Vagina (tissue), 2 donors: Measurements from ENCODE around the gene LRG1. TPM values are rescaled to one million over a fixed set of nuclear protein-coding genes. Genes with fewer than 3 reads are reported as not detected.

ENCODE experiments used
- DNase-seq, 2 donors: peaks; one replicate each; pipeline ENCODE4 v3.0.0-alpha.2; 2017; ENCODE audit errors: extremely low spot score in 2 of 2
- H3K27ac ChIP-seq: fragments of 200-600 bp; sonication (generic); one replicate; pipeline ENCODE4 v1.5.1; 2019
- H3K27me3 ChIP-seq: fragments of 200-600 bp; sonication (generic); one replicate; pipeline ENCODE4 v1.5.1; 2019
- H3K36me3 ChIP-seq, 2 donors: fragments of 200-600 bp; sonication (generic); one replicate each; pipeline ENCODE4 v1.5.1; 2017 to 2019
- H3K4me1 ChIP-seq: fragments of 200-600 bp; sonication (generic); one replicate; pipeline ENCODE4 v1.5.1; 2019
- H3K4me3 ChIP-seq, 2 donors: fragments of 200-600 bp; sonication (generic); 1 replicate in 1 of 2; 2 replicates in 1 of 2; pipeline ENCODE4 v1.5.1; 2016 to 2019
- H3K9me3 ChIP-seq: fragments of 200-600 bp; sonication (generic); one replicate; pipeline ENCODE4 v1.5.1; 2019
- POLR2A ChIP-seq, 2 donors: fragments of 450-650 bp; IDR thresholded peaks; one replicate each; pipeline ENCODE4 v1.6.1; 2017; ENCODE audit warnings: antibody characterized with exemption in 2 of 2, mild to moderate bottlenecking in 2 of 2, moderate library complexity in 2 of 2
- POLR2AphosphoS5 ChIP-seq, 2 donors: sonication (generic); formaldehyde crosslinking; IDR thresholded peaks; one replicate each; pipeline ENCODE4 v1.9.0; 2017; ENCODE audit warnings: antibody characterized with exemption in 2 of 2, mild to moderate bottlenecking in 2 of 2, low read depth in 1 of 2; ENCODE audit not compliant: insufficient read depth in 1 of 2
- intact Hi-C: fragments of 100-400 bp; cut with DNase I; formaldehyde crosslinking; loops from one replicate; pipeline ENCODE4 v1.15.1; 2023
- total RNA-seq: library from RNA; depleted of rRNA; stranded (reverse); fragments of >200 nt; gene quantifications from one replicate; pipeline ENCODE4 v1.2.3, GENCODE V29; 2016
- TF ChIP-seq, protein P1 (sequence below), 3 experiments: fragments of 450-650 bp in 2 of 3; fragments of 200-600 bp in 1 of 3; sonication (generic) in 1 of 3; IDR thresholded peaks; one replicate each; pipeline ENCODE4 v1.5.1; 2017 to 2019; ENCODE audit warnings: antibody characterized with exemption in 3 of 3, mild to moderate bottlenecking in 2 of 3, moderate library complexity in 2 of 3

The LRG1 gene
- total RNA-seq, 1 donor from 2014 or later, result 6.9 TPM

DNA sequence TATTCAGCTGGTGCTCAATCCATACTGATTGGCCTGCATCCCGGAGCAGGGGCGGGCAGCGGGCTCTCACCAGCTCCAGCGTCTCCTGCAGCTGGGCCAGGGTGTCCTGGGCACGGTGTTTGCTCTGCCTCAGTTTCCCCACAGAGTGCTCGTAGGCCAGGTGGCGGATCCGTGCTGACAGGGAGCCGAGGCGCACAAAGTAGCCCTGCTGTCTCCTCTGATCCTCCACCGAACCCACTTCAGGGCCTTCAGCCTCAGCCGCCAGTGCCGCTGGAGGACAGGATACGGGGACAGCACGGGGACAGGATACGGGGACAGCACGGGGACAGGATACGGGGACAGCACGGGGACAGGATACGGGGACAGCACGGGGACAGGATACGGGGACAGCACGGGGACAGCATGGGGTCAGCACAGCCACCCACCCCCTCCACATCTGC, 14.3 kb downstream of the LRG1 start:
- TF ChIP-seq POLR2A (IDR thresholded peaks at IDR 0.05), result no peak
- TF ChIP-seq, protein P1, sequence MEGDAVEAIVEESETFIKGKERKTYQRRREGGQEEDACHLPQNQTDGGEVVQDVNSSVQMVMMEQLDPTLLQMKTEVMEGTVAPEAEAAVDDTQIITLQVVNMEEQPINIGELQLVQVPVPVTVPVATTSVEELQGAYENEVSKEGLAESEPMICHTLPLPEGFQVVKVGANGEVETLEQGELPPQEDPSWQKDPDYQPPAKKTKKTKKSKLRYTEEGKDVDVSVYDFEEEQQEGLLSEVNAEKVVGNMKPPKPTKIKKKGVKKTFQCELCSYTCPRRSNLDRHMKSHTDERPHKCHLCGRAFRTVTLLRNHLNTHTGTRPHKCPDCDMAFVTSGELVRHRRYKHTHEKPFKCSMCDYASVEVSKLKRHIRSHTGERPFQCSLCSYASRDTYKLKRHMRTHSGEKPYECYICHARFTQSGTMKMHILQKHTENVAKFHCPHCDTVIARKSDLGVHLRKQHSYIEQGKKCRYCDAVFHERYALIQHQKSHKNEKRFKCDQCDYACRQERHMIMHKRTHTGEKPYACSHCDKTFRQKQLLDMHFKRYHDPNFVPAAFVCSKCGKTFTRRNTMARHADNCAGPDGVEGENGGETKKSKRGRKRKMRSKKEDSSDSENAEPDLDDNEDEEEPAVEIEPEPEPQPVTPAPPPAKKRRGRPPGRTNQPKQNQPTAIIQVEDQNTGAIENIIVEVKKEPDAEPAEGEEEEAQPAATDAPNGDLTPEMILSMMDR (IDR thresholded peaks at IDR 0.05), result no peak
- TF ChIP-seq POLR2AphosphoS5 (IDR thresholded peaks at IDR 0.05; ENCODE audit: insufficient read depth in 1 of 2, low read depth in 1 of 2), result no peak
- Histone ChIP-seq H3K4me3 (no peak overlapping the region), H3K27me3 (no peaks in the 10 kb centered on the region), H3K36me3 (no peaks in the 10 kb centered on the region), H3K4me1 (no peaks in the 10 kb centered on the region), H3K27ac (no peak overlapping the region), H3K9me3 (no peaks in the 10 kb centered on the region)
- intact Hi-C loops, result no loop called here
- DNase-seq, result no peak

DNA sequence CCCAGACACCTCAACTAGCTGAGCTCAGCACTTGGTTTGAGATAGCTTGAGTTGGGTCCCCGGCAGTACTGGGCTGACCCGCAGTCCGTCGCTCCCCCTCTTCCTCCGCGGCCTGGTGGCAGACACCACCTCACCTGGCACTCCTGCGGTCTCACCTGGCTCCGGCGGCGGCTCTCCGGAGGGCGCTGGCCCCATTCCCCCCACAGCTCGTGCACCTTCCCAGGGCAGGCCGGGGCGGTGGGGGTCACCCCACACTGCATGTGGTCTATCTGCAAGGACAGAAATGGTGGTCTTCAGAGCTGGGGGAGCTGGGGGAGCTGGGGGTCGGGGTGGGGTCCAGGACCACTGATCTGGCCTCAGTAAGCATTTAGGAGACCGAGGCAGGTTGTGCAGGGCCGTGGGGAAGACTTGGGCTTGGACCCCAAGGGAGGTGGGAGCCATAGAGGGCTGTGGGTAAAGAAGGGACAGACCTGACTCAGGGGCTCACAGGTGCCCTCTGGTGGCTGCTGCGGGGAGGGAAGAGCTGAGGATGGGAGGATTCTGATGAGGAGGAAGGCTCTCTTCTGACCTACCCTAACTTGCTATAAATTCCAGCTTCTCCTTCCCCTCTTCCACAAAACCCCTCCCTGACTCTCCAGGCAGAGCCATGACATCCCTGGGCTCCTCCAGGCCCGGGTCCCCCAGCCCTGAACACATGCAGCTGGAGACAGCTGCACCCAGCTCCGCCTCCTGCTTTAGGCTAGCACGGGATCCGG, 14.9 kb downstream of the LRG1 start:
- H3K4me3 ChIP-seq, result no peak overlapping the region
- DNase-seq, result no peak
- H3K36me3 ChIP-seq, result no peaks in the 10 kb centered on the region
- no peaks in the 10 kb centered on the region for H3K9me3 ChIP-seq
- H3K27me3 ChIP-seq, result no peaks in the 10 kb centered on the region
- no peak overlapping the region for H3K27ac ChIP-seq
- TF ChIP-seq POLR2A (IDR thresholded peaks at IDR 0.05), result no peak
- TF ChIP-seq, protein P1 (IDR thresholded peaks at IDR 0.05), result peak in 2 of 3 experiments; percentile 31 to 32
- no peak for TF ChIP-seq POLR2AphosphoS5 (IDR thresholded peaks at IDR 0.05; ENCODE audit: insufficient read depth in 1 of 2, low read depth in 1 of 2)
- intact Hi-C loops, result no loop called here
- H3K4me1 ChIP-seq, result no peaks in the 10 kb centered on the region

DNA sequence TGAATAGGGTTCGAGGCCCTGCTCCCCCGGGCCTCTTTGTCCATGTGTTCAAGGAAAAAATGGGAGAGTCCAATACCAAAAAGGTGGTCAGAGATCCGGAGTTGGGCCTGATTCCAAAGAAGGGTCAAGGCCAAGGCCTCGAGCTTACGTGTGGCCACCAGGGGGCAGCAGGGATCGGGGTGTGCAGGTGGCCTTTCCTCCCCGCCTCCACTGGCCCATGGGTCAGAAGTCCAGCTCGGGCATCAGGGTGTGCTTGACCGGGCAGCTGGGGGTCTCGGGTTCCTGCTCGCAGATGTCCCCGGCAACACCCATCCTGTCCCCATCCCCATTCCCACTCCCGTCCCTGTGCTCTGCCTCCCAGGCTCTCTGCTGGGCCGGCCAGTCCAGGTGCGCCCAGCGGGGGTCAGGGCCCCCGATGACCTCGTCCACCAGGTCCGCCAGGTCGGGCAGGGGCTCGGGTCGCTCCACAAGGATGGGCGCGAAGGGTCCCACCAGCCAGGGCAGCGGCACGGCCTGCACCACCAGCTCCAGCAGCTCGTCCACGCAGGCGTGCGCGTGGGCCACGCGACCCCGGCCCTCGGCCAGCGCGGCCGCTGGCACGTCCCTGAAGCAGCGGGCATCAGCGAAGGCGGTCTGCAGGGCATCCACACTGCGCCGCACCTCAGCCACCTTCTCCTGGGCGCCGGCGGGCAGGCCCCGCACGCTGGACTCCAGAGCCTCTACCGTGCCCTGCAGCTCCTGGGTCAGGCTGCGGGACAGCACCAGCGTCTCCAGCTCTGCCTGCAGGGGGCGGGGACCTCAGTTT, 16.3 kb downstream of the LRG1 start:
- intact Hi-C loops, result no loop called here
- Histone ChIP-seq H3K27me3 (no peaks in the 10 kb centered on the region), H3K9me3 (no peaks in the 10 kb centered on the region), H3K4me3 (no peak overlapping the region), H3K27ac (no peak overlapping the region), H3K36me3 (no peaks in the 10 kb centered on the region), H3K4me1 (peaks cover 8% of the 10 kb centered on the region)
- TF ChIP-seq, protein P1 (IDR thresholded peaks at IDR 0.05), result peak in 2 of 3 experiments; percentile 18 to 28
- TF ChIP-seq POLR2AphosphoS5 (IDR thresholded peaks at IDR 0.05; ENCODE audit: insufficient read depth in 1 of 2, low read depth in 1 of 2), result no peak
- no peak for DNase-seq

DNA sequence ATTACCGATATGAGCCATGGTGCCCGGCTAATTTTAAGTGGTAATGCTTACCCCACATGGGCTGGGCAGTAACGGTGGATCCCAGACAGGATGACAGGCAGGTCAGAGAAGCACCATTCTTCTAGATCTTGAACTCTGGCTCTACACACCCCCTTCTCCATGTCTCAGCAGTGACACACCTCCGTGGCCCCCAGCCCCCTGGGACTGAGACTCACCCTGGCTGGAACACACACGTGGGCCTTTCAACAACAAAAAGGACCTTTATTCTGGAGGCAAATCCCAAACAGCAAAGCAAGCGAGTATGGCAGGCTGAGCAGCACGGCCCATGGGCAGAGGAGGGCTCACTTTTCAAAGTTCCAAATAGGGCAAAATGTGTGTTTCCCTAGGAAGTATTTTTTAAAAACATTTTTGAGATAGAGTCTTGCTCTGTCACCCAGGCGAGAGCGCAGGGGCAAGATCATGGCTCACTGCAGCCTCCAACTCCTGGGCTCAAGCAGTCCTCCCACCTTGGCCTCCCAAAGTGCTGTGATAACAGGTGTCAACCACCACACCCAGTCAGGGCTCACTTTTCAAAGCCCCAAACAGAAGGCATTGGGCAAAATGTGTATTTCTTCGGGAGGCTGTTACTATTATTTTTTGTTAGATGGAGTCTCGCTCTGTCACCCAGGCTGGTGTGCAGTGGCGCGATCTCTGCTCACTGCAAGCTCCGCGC, 17.4 kb downstream of the LRG1 start:
- no peak for DNase-seq
- intact Hi-C loops, result no loop called here
- TF ChIP-seq POLR2A (IDR thresholded peaks at IDR 0.05) (no peak), POLR2AphosphoS5 (IDR thresholded peaks at IDR 0.05; ENCODE audit: insufficient read depth in 1 of 2, low read depth in 1 of 2) (no peak)
- TF ChIP-seq, protein P1 (IDR thresholded peaks at IDR 0.05), result no peak

More for the DNA sequence above, 17.4 kb downstream of the LRG1 start:
- Histone ChIP-seq H3K27ac (no peak overlapping the region), H3K36me3 (no peaks in the 10 kb centered on the region), H3K9me3 (no peaks in the 10 kb centered on the region), H3K27me3 (no peaks in the 10 kb centered on the region), H3K4me1 (peaks cover 13% of the 10 kb centered on the region), H3K4me3 (no peak overlapping the region)
